ENCODE results near the gene TUBD1. TPM values are rescaled to one million over a fixed set of nuclear protein-coding genes. Genes with fewer than 3 reads are reported as not detected.

Gene TUBD1
- total and polyA plus RNA-seq, 2 of the 13 experiments (the other 11 are each of a cell fraction or from before 2014, with no cell fraction given), result 18.2 to 25.9 TPM

DNA sequence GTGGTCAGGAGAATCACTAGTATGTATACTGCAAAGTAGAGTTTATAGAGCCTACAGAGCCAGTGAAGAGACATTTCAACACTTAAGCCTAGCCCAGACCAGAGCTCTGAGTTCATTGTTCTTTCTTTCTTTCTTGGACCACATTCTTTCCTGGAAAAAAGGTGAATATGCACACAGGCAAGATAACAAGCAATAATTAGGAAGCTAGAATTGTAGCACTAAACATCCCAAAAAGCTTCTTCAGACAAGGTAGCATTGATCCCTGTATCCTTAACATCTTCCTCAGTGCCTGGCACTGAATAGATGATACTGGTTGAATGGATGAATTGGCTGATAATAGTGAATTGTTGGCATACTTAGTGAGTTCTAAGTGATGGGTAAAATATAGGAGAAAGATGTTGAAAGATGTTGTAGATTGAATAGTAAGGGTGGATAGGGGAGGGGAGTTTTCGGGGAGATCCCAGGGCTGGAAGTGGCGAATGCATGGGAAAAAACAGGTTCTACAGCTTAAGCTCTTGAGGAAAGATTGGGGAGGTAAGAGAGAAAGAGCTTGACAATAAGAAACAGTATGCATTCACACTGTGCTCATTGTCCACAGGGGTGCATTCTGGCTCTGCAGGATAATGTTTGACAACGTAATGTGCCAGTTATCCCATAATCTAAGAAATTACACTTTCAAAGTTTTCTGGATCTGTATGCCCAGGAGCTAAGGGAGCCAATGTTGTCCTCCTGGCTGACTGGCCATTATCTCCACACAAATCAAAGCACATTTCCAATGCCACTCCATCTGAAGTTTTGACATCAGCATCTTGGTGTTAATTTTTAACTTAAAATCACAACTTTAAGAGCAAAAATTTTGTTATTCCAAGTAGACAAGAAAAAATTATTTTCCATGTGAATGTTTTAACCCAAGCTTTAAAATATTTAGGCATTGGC is 35.6 kb downstream of the TUBD1 start:
- H3K9ac ChIP-seq (ENCODE audit: insufficient read depth, low read depth, low read length), result no peak overlapping the region
- TF ChIP-seq ZBED4 (CRISPR knock-in tag; IDR thresholded peaks at IDR 0.05; ENCODE audit: borderline replicate concordance) (no peak), FOXO1 (CRISPR knock-in tag; IDR thresholded peaks at IDR 0.05) (no peak), ATF7-NPFF (CRISPR knock-in tag; IDR thresholded peaks at IDR 0.05; ENCODE audit: low read depth) (no peak), HES4 (CRISPR knock-in tag; IDR thresholded peaks at IDR 0.05; ENCODE audit: borderline replicate concordance) (no peak), ZNF329 (CRISPR knock-in tag; IDR thresholded peaks at IDR 0.05; ENCODE audit: low read depth) (no peak), NFKB2 (CRISPR knock-in tag; IDR thresholded peaks at IDR 0.05; ENCODE audit: borderline replicate concordance) (no peak), ATF4 (CRISPR knock-in tag; IDR thresholded peaks at IDR 0.05) (0 out of 4 replicates have a peak, but pooled peaks of 1 of the 2 experiments have one; percentile 22), ZNF619 (CRISPR knock-in tag; IDR thresholded peaks at IDR 0.05) (no peak), HNRNPK (IDR thresholded peaks at IDR 0.05; ENCODE audit: low read depth, low read length, poor library complexity, severe bottlenecking) (peak; percentile 14), SOX6 (IDR thresholded peaks at IDR 0.05) (no peak), SOX6 (CRISPR knock-in tag; IDR thresholded peaks at IDR 0.05) (0 out of 2 replicates have a peak, but pooled peaks have one; percentile 33), HNF4G (IDR thresholded peaks at IDR 0.05; ENCODE audit: borderline replicate concordance, low read depth, low read length) (no peak), HNF4G (CRISPR knock-in tag; IDR thresholded peaks at IDR 0.05; ENCODE audit: borderline replicate concordance, low read depth) (no peak)
- TF ChIP-seq, protein P1, sequence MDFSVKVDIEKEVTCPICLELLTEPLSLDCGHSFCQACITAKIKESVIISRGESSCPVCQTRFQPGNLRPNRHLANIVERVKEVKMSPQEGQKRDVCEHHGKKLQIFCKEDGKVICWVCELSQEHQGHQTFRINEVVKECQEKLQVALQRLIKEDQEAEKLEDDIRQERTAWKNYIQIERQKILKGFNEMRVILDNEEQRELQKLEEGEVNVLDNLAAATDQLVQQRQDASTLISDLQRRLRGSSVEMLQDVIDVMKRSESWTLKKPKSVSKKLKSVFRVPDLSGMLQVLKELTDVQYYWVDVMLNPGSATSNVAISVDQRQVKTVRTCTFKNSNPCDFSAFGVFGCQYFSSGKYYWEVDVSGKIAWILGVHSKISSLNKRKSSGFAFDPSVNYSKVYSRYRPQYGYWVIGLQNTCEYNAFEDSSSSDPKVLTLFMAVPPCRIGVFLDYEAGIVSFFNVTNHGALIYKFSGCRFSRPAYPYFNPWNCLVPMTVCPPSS (IDR thresholded peaks at IDR 0.05), result no peak

More for the DNA sequence above, 35.6 kb downstream of the TUBD1 start:
- CTCF ChIA-PET (ENCODE audit: low intra/inter-chr PET ratio, low total read pairs), result no interaction called here
- H3K9me3 ChIP-seq (ENCODE audit: low read length), result no peaks in the 10 kb centered on the region
- H2AFZ ChIP-seq (ENCODE audit: low read length), result no peak overlapping the region
- no peak for FAIRE-seq
- no peak overlapping the region for H3K4me3 ChIP-seq (replicated peaks in 1 of 3; ENCODE audit: insufficient read depth in 1 of 3, low read depth in 2 of 3, low read length in 3 of 3)
- no peak for DNase-seq (ENCODE audit: low spot score)
- ATAC-seq, result no peak
- no peaks in the 10 kb centered on the region for H3K27me3 ChIP-seq (ENCODE audit: control insufficient read depth in 1 of 2, insufficient read depth in 2 of 2, low read length in 2 of 2)
- H3K27ac ChIP-seq (ENCODE audit: extremely low read length, insufficient read depth, low read length), result peak overlapping the region; percentile 94
- in situ Hi-C loops (cut with HindIII; ENCODE audit: extremely low pct_ligation_motif_present, low pct_unique_long_range_greater_than_20kb) (no loop called here), intact Hi-C loops (cut with micrococcal nuclease; ENCODE audit: unreplicated experiment) (no loop called here)
- peaks cover 78% of the 10 kb centered on the region for H3K4me1 ChIP-seq (ENCODE audit: insufficient read depth, low read length)
- H3K36me3 ChIP-seq (replicated peaks in 1 of 2; ENCODE audit: control insufficient read depth in 1 of 2, insufficient read depth in 2 of 2, low read length in 2 of 2), result peaks cover 1 to 5% of the 10 kb centered on the region in 2 experiments; a peak in 2 of 5 replicates
- 96% methylated on average over 3 of the region's 3 CpGs for WGBS (ENCODE audit: low lambda C conversion rate)
- no peak overlapping the region for H3K4me2 ChIP-seq (ENCODE audit: low read depth, low read length)
- peaks cover 2% of the 10 kb centered on the region for H3K79me2 ChIP-seq (ENCODE audit: insufficient read depth, low read length)
- no TSS peak for BruUV-seq (replicated peaks)
- H4K20me1 ChIP-seq (ENCODE audit: insufficient read depth, low read length), result no peaks in the 10 kb centered on the region
- POLR2A ChIA-PET, result interaction anchor here (1.0 kb wide), 1 partner anchor 8 kb away, joined by 4 read pairs; no protein-coding TSS in a partner anchor
